GM12878 (cell line): ENCODE measurements around the gene COL6A6. TPM values are rescaled to one million over a fixed set of nuclear protein-coding genes. Genes with fewer than 3 reads are reported as not detected.

ENCODE experiments used
- ATAC-seq: fragments of 200-7000 bp; cut with Tn5 transposase; 3 replicates; pipeline ENCODE4 v1.9.1; 2020; ENCODE audit warnings: mild to moderate bottlenecking, moderate library complexity
- BruUV-seq: library from RNA; stranded (reverse); fragments of 400-500 nt; replicated peaks from 2 replicates; lab custom pipeline; 2021; lab: Mats Ljungman, UMichigan
- CTCF ChIA-PET: fragments of 300-600 bp; sonication (Branson Sonifier 250); formaldehyde crosslinking; extraction: SDS; loops from one replicate; lab custom pipeline; 2021; ENCODE audit warnings: inconsistent platforms; lab: Yijun Ruan, JAX
- POLR2A ChIA-PET: fragments of 350-600 bp; formaldehyde crosslinking; extraction: SDS; loops from one replicate; lab custom pipeline; 2021; ENCODE audit warnings: inconsistent platforms; lab: Charles Lee
- RAD21 ChIA-PET: fragments of 300-600 bp; sonication (Branson Sonifier 250); formaldehyde crosslinking; loops from one replicate; lab custom pipeline; 2023; ENCODE audit warnings: antibody characterized with exemption; ENCODE audit not compliant: unreplicated experiment; lab: Charles Lee
- SMC1A ChIA-PET: fragments of 300-600 bp; sonication (Branson Sonifier 250); formaldehyde crosslinking; loops from one replicate; lab custom pipeline; 2023; ENCODE audit not compliant: unreplicated experiment, uncharacterized antibody; lab: Charles Lee
- DNase-seq: peaks from one replicate; pipeline ENCODE4 v3.0.0-alpha.2; 2011; ENCODE audit warnings: low read depth, low spot score
- FAIRE-seq: peaks from 3 replicates; lab custom pipeline; 2011; peaks lifted over from hg19 to GRCh38; lab: Jason Lieb, UNC
- H2AFZ ChIP-seq: 2 replicates; pipeline ENCODE4 v1.6.0; 2011; ENCODE audit warnings: low read depth, low read length, control low read depth; ENCODE audit not compliant: control insufficient read depth
- H3K27ac ChIP-seq: 2 replicates; pipeline ENCODE4 v1.5.1; 2011; ENCODE audit warnings: control low read depth; ENCODE audit not compliant: control insufficient read depth, insufficient read depth
- H3K27me3 ChIP-seq, 2 experiments: replicated peaks in 1 of 2; 2 replicates each; pipeline versions ENCODE4 v1.6.0 to v1.6.1; 2011; ENCODE audit warnings: low read length in 1 of 2; ENCODE audit not compliant: control insufficient read depth in 2 of 2, insufficient read depth in 2 of 2
- H3K36me3 ChIP-seq, 2 experiments: 2 replicates each; pipeline ENCODE4 v1.5.1; 2011; ENCODE audit warnings: low read length in 1 of 2; ENCODE audit not compliant: control insufficient read depth in 2 of 2, insufficient read depth in 2 of 2
- H3K4me1 ChIP-seq: 2 replicates; pipeline ENCODE4 v1.6.1; 2011; ENCODE audit warnings: mild to moderate bottlenecking, low read length, moderate library complexity, mixed read lengths; ENCODE audit not compliant: control insufficient read depth, insufficient read depth
- H3K4me2 ChIP-seq: 2 replicates; pipeline ENCODE4 v1.6.0; 2011; ENCODE audit warnings: control low read depth; ENCODE audit not compliant: control insufficient read depth, insufficient read depth
- H3K4me3 ChIP-seq: fragments of 200-600 bp; sonication (generic); 2 replicates; pipeline ENCODE4 v1.5.1; 2016
- H3K79me2 ChIP-seq: 2 replicates; pipeline ENCODE4 v1.6.0; 2011; ENCODE audit warnings: low read length; ENCODE audit not compliant: control insufficient read depth, insufficient read depth
- H3K9ac ChIP-seq: 2 replicates; pipeline ENCODE4 v1.8.0; 2011; ENCODE audit warnings: low read length, control low read depth, mixed read lengths; ENCODE audit not compliant: control insufficient read depth, insufficient read depth
- H3K9me3 ChIP-seq: replicated peaks from 3 replicates; pipeline ENCODE4 v1.5.1; 2011; ENCODE audit warnings: mild to moderate bottlenecking, low read length; ENCODE audit not compliant: control insufficient read depth, insufficient read depth
- H4K20me1 ChIP-seq: 2 replicates; pipeline ENCODE4 v1.6.0; 2011; ENCODE audit not compliant: control insufficient read depth, insufficient read depth
- BCLAF1 ChIP-seq: fragments of 450-650 bp; IDR thresholded peaks from 2 replicates; pipeline ENCODE4 v1.6.1; 2017; ENCODE audit warnings: antibody characterized with exemption, mild to moderate bottlenecking, moderate library complexity
- PKNOX1 ChIP-seq: fragments of 450-650 bp; IDR thresholded peaks from 2 replicates; pipeline ENCODE4 v1.6.1; 2016; ENCODE audit warnings: mild to moderate bottlenecking
- RB1 ChIP-seq: fragments of 450-650 bp; formaldehyde crosslinking; IDR thresholded peaks from 2 replicates; pipeline ENCODE4 v1.6.1; 2017; ENCODE audit warnings: mild to moderate bottlenecking, borderline replicate concordance
- TAF1 ChIP-seq: IDR thresholded peaks from 2 replicates; pipeline ENCODE4 v1.6.1; 2011; ENCODE audit warnings: mild to moderate bottlenecking, low read depth, low read length, borderline replicate concordance
- WGBS: methylation state at CpG from one replicate; pipeline ENCODE4 v1.1.6; 2016; ENCODE audit warnings: low lambda C conversion rate; ENCODE audit not compliant: insufficient replicate concordance, insufficient coverage; ENCODE audit errors: missing lambda C conversion rate; 5-methylcytosine and 5-hydroxymethylcytosine counted together
- in situ Hi-C: fragments of 300-500 bp; cut with MboI; formaldehyde crosslinking; loops from 9 replicates; pipeline ENCODE4 v1.14.3; 2018; ENCODE audit warnings: mixed read lengths
- intact Hi-C: fragments of 100-400 bp; cut with micrococcal nuclease; formaldehyde crosslinking; loops from one replicate; pipeline ENCODE4 v1.14.2; 2022; ENCODE audit not compliant: unreplicated experiment
- polyA plus RNA-seq, 11 experiments: library from polyadenylated mRNA; depleted of rRNA in 4 of 11; unstranded in 6 of 11; stranded (reverse) in 5 of 11; fragments of >200 nt; fragmentation: Nextera tagmentation in 4 of 11; fragmentation: Illumina TruSeq in 1 of 11; extraction: Ambion mirVana in 4 of 11; extraction: Trizol in 1 of 11; gene quantifications; 1 replicate in 1 of 11; 2 replicates in 10 of 11; pipeline versions ENCODE4 v1.2.1 to v1.2.3, GENCODE V29; 2011 to 2016; ENCODE audit warnings: inconsistent platforms in 2 of 11, missing spikeins in 2 of 11, low read depth in 1 of 11
- total RNA-seq, 4 experiments: library from RNA; depleted of rRNA in 3 of 4; stranded (reverse); fragments of >200 nt in 3 of 4; fragmentation: Illumina TruSeq in 1 of 4; extraction: Trizol in 1 of 4; gene quantifications; 2 replicates each; pipeline versions ENCODE4 v1.2.1 to v1.2.3, GENCODE V29; 2013 to 2021

Gene COL6A6
- total and polyA plus RNA-seq, 10 of the 15 experiments (the other 5 are each of a cell fraction or from before 2014, with no cell fraction given) = 0.01 to 0.02 TPM; not detected in 8

- Histone ChIP-seq H3K27me3 (no peaks in the 10 kb centered on the region), H3K4me2 (no peak overlapping the region), H2AFZ (no peak overlapping the region), H3K9me3 (no peaks in the 10 kb centered on the region), H3K79me2 (no peaks in the 10 kb centered on the region), H3K4me3 (no peak overlapping the region), H3K27ac (no peak overlapping the region)
- DNase-seq = no peak
- ChIA-PET RAD21 (no interaction called here), CTCF (interaction anchor here (1.0 kb wide), 1 partner anchor 10 kb away, joined by 3 read pairs; no protein-coding TSS in a partner anchor)
- ATAC-seq = no peak
- no peak for FAIRE-seq
- TF ChIP-seq BCLAF1 (no peak), PKNOX1 (no peak), TAF1 (no peak), RB1 (no peak)
- TF ChIP-seq, all 136 proteins: peak for 0
- no peaks in the 10 kb centered on the region for H3K4me1 ChIP-seq
- no peaks in the 10 kb centered on the region for H3K36me3 ChIP-seq
- no peaks in the 10 kb centered on the region for H4K20me1 ChIP-seq
- ChIA-PET POLR2A (no interaction called here), SMC1A (no interaction called here)
- intact Hi-C loops (no loop called here), in situ Hi-C loops (no loop called here)
- no TSS peak for BruUV-seq
- H3K9ac ChIP-seq = no peak overlapping the region
- WGBS = 0% methylated on average over 1 of the region's 1 CpG
Observed at GRCh38 chr3:130548356-130548755, 31.4 kb downstream of the COL6A6 start.
